Central memory CD4-positive, alpha-beta T cell (primary cell): Measurements from ENCODE around the gene NCAPD2.
"Not testable (repeated sequence)": the region's sequence is repeated elsewhere in the genome, so short reads cannot be mapped to it uniquely, and the experiment has no call there.

Source experiments
- DNase-seq: peaks from one replicate; pipeline ENCODE4 v3.0.0; 2022

NCAPD2 gene

GRCh38 chr12:6552140-6552551, 58.2 kb downstream of the NCAPD2 start:
- DNase-seq: no peak

- DNase-seq: no peak
Observed at GRCh38 chr12:6553051-6553868, 59.4 kb downstream of the NCAPD2 start.

GRCh38 chr12:6554168-6555017, 60.5 kb downstream of the NCAPD2 start:
- DNase-seq: peak; percentile 55

GRCh38 chr12:6555018-6555691, 61.3 kb downstream of the NCAPD2 start:
- no peak for DNase-seq

GRCh38 chr12:6556496-6556817, 62.6 kb downstream of the NCAPD2 start:
- DNase-seq: not testable (repeated sequence)

- no peak for DNase-seq
Observed at GRCh38 chr12:6556857-6557256, 63.0 kb downstream of the NCAPD2 start.

GRCh38 chr12:6558014-6558760, 64.3 kb downstream of the NCAPD2 start:
- DNase-seq: peak; percentile 66

GRCh38 chr12:6559500-6559899, 65.6 kb downstream of the NCAPD2 start:
- no peak for DNase-seq

- DNase-seq: no peak
Observed at GRCh38 chr12:6560501-6561205, 66.8 kb downstream of the NCAPD2 start.

- DNase-seq: no peak
Observed at GRCh38 chr12:6562881-6563280, 69.0 kb downstream of the NCAPD2 start.

- DNase-seq: peak; percentile 50
Observed at GRCh38 chr12:6563448-6564050, 69.6 kb downstream of the NCAPD2 start.

GRCh38 chr12:6567112-6567670, 73.3 kb downstream of the NCAPD2 start:
- no peak for DNase-seq

- no peak for DNase-seq
Observed at GRCh38 chr12:6569312-6569711, 75.4 kb downstream of the NCAPD2 start.

- no peak for DNase-seq
Observed at GRCh38 chr12:6569786-6570185, 75.9 kb downstream of the NCAPD2 start.

- DNase-seq: no peak
Observed at GRCh38 chr12:6570264-6570887, 76.5 kb downstream of the NCAPD2 start.

GRCh38 chr12:6573001-6573400, 79.1 kb downstream of the NCAPD2 start:
- DNase-seq: no peak

- no peak for DNase-seq
Observed at GRCh38 chr12:6574576-6575295, 80.8 kb downstream of the NCAPD2 start.

GRCh38 chr12:6575648-6576047, 81.7 kb downstream of the NCAPD2 start:
- DNase-seq: no peak
